HG02623 (cell line): ENCODE measurements around the gene FJX1.

Experiments
- ATAC-seq: cut with Tn5 transposase; IDR thresholded peaks from one replicate; pipeline ENCODE4 v1.9.1; 2021; ENCODE audit warnings: moderate library complexity; ENCODE audit not compliant: unreplicated experiment

FJX1 gene, protein sequence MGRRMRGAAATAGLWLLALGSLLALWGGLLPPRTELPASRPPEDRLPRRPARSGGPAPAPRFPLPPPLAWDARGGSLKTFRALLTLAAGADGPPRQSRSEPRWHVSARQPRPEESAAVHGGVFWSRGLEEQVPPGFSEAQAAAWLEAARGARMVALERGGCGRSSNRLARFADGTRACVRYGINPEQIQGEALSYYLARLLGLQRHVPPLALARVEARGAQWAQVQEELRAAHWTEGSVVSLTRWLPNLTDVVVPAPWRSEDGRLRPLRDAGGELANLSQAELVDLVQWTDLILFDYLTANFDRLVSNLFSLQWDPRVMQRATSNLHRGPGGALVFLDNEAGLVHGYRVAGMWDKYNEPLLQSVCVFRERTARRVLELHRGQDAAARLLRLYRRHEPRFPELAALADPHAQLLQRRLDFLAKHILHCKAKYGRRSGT

DNA sequence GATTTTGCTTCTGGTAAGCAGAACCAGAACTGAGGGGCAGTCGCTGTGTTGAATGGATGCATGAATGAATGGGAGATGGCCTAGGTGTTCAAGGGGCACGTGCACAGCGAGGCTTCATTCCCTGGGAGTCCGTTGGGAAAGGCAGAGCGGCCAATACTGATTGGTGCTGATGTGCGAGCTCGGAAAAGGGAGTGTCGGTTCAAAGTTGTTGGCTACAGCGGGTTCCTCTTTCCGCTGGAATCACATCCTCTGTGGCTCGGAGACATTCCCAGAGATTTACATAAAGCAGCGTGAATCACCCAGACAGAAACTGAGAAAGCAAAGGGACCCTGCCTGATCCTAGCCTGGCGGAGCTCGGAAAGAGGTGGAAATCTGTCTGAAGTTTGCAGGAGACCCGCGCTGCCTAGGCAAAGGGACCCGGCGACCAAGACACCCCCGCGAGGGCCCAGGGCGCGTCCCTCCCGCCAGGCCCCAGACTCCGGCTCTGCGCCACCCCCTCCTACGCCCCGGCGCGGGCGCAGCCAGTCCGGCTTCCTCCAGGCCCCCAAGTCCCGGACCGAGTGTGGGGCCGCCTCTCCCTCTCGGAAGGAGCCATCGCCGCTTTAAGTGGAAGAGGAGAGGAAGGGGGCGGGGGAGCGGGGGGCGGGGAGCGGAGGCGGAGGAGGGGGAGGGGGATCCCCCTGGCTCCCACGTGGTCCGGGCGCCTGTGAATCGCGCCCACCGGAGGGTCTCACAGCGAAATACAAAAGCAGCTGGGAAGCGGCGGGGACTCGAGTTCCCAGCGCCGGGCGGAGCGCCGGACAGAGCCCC, at the start of gene FJX1:
Gene FJX1 (plus strand): TSS at position 774 of the 810 bp plus-strand sequence. CDS start 177 bp downstream, outside the sequence.
- peak; percentile 21 for ATAC-seq

DNA sequence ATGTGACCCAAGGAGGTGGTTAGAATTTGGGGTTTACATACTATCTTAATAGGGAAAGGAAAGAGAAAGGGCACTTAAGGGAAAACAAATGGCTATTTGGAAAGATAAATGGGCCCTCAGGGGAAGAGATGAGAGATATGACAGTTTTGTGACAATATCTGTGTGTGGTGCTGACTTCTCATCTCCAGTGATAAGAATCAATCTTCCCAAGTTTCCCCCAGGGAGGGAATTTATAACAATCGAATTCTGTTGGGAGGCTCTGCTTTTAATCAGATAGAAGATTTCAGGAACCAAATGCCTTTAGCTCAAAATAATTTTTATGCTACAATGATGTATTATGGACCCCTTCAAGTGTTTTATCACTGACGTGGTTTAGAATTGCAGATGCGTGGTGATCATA, 46.6 kb upstream of the FJX1 start:
- no peak for ATAC-seq

DNA sequence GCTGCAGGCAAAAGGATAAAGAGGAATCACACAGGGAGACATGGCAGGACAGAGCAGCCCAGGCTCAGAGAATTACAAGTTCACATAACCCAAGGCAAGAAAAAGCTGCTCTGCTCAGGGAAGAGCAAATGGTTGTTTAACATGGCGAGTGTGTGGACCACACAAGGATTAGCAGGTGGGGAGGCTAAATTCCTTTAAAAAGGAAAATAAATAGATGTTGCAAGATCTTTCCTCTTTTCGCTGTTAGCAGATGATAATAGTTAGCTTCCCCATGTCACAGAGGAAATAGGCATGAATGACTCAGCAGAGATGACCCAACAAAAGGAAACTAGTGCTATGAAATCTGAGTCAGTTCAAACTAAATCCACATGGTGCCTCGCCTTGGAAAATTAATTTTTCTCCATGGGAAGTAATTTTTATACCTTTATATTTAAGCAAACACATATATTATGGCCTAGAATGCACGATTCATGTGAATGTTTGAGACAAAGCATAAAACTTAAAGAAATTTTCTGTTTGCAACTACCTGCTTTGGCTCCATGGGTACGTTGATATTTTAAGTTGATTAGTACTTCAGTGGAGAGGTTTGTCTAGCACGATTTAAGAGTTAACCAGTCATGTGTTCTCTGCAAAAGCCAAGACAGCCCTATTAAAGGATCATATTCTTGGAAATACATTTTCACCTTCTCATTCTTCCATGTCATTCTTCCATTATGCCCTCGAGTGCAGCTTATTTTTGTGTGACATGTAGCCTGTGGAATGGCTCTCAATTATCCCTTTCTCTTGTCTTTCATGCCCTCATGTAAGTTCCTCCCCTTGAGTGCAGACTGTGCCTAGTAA, 38.5 kb upstream of the FJX1 start:
- ATAC-seq = no peak

GRCh38 chr11:35580397-35580781, 37.9 kb upstream of the FJX1 start:
- no peak for ATAC-seq

- no peak for ATAC-seq
Observed at GRCh38 chr11:35582033-35582432, 36.2 kb upstream of the FJX1 start.

DNA sequence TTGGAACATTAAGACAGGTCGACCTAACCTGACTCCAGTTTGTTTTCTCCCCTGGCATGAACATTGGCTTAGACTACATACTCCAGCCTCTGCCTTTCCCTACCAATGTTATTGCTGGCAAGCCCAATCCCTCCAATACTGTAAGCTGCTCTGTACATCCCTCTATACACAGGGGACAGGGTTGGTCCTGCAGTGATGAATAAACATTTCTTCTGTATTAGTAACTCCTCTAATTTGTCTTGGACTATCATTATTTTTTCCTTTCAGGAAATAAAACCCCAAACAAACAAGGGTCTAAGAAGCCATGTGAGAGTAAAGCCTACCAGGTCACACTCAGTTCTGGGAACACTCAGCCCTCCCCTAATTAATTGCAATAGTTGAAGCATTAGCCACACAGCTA, 35.1 kb upstream of the FJX1 start:
- ATAC-seq = no peak

DNA sequence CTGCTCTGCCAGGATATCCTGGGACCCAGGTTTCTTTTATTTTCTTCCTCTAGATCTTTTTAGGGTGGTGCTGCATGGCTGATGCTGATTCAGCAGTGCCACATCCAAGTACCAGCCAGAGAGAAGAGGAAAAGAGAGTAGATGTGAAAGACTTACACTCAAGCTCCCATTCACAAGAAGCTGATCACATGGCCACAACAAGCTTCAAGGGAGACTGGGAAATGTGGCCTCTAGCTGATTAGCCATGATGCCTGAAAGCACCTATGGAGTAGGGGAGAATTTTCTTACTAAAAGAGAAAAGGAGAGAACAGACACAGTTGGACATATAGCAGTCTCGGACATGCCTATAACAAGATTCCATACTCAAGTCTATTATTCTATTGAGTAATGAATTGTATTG, 34.4 kb upstream of the FJX1 start:
- ATAC-seq = no peak

- ATAC-seq = no peak
Observed at GRCh38 chr11:35584321-35584720, 33.9 kb upstream of the FJX1 start.

GRCh38 chr11:35585416-35585815, 32.8 kb upstream of the FJX1 start:
- no peak for ATAC-seq

DNA sequence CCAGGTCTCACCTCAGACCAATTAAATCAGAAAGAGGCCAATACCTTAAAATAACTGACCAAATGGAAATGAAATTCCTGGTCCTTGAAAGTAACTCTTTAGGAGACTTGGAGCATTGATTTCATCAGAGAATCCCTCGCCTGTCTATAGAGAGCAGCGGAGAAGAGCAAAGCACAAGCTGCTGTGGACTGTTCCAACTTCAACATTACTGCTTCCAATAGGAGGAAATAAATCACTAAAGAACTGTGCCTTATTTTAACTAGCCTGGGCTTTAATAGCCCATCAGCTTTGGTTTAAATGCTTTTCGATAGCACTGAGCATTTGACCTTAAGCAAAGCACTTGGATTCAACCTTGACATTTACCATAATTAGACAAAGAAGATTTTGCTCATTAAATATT, 32.0 kb upstream of the FJX1 start:
- no peak for ATAC-seq

- ATAC-seq = no peak
Observed at GRCh38 chr11:35587972-35588371, 30.3 kb upstream of the FJX1 start.

- ATAC-seq = no peak
Observed at GRCh38 chr11:35588627-35589026, 29.6 kb upstream of the FJX1 start.

GRCh38 chr11:35589281-35589680, 29.0 kb upstream of the FJX1 start:
- no peak for ATAC-seq

DNA sequence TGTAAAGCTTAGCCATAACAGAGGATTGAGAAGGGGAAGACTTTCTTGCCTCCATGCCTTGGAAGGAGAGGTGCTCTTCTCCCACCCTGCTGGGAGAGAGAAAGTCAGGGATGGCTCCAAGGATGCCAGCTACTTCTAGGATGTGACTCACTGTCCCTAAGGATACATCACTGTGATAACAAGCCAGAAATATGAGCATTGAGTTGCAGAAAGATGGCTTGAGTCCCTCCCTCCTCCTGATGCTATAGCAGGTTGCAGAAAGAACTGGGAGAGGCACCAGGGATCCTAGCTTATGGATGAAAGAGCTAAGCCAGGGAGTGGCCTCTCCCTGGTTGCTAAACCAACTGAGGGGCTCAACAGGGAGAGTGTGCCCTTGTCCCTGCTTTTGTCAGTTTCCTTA, 27.8 kb upstream of the FJX1 start:
- ATAC-seq = no peak

GRCh38 chr11:35593143-35593542, 25.1 kb upstream of the FJX1 start:
- ATAC-seq = no peak

DNA sequence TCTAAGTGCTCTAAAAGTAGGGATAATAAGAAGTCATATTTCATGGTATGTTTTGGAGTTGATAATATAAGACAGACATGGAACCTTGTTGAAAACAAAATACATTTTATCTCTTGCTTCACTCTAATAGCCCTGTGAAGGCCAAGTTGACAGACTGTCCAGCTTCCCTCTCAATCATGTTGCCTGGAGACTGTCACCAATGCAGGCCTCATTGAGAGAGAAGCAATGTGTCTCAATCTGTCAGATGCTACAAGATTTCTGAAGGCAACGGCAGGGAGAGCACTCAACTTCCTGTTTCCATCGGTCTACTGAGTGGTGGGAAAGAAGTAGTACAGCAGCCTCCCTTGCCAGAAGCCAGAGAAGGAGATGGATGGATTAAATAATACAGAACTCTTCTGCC, 23.6 kb upstream of the FJX1 start:
- ATAC-seq = no peak

- ATAC-seq = peak; percentile 90
Observed at GRCh38 chr11:35598254-35599125, 19.8 kb upstream of the FJX1 start.

GRCh38 chr11:35600331-35600838, 17.9 kb upstream of the FJX1 start:
- no peak for ATAC-seq

GRCh38 chr11:35602160-35602793, 16.0 kb upstream of the FJX1 start:
- no peak for ATAC-seq

DNA sequence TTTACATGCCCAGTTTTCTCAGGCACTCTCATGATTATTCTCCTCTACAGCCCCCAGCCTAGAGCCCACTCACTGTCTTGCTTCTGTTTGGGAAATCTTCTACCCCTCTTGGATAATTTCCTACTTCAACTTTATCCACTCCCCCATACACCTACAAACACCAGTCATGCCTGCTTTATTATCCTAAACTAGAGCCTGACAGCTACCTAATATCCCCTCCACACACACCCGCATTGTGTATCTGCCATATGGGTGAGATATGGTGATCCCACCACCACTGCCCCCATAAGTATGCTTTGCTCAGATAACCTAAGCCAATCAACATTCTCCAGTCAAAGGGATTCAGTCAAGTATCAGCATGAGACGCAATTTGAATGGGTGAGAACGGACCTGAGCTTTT, 15.3 kb upstream of the FJX1 start:
- ATAC-seq = no peak
